HUES64 (cell line): ENCODE measurements around the gene HADH.

ENCODE experiments used
- H3K27ac ChIP-seq: 2 replicates; pipeline ENCODE4 v1.7.0; 2013; ENCODE audit warnings: low read depth, low read length, inconsistent platforms
- H3K27me3 ChIP-seq: 2 replicates; pipeline ENCODE4 v1.6.1; 2013; ENCODE audit warnings: mild to moderate bottlenecking, low read length; ENCODE audit not compliant: insufficient read depth
- H3K36me3 ChIP-seq: 2 replicates; pipeline ENCODE4 v1.6.1; 2013; ENCODE audit warnings: mild to moderate bottlenecking, low read length; ENCODE audit not compliant: insufficient read depth
- H3K4me1 ChIP-seq: 2 replicates; pipeline ENCODE4 v1.6.1; 2013; ENCODE audit warnings: mild to moderate bottlenecking, low read length, moderate library complexity; ENCODE audit not compliant: insufficient read depth
- H3K4me3 ChIP-seq: 2 replicates; pipeline ENCODE4 v1.5.1; 2013; ENCODE audit warnings: mild to moderate bottlenecking, low read length, moderate library complexity
- H3K9ac ChIP-seq: 2 replicates; pipeline ENCODE4 v1.6.1; 2013; ENCODE audit warnings: mild to moderate bottlenecking, low read depth, low read length
- H3K9me3 ChIP-seq: 2 replicates; pipeline ENCODE4 v1.6.1; 2013; ENCODE audit warnings: low read depth, low read length; ENCODE audit not compliant: insufficient read depth
- whole genome bisulfite sequencing: fragments of 150-250, 120-280 bp; methylation state at CpG from one replicate; pipeline ENCODE4 v1.1.7; 2013; ENCODE audit warnings: missing lambda C conversion rate; 5-methylcytosine and 5-hydroxymethylcytosine counted together

The HADH gene

DNA sequence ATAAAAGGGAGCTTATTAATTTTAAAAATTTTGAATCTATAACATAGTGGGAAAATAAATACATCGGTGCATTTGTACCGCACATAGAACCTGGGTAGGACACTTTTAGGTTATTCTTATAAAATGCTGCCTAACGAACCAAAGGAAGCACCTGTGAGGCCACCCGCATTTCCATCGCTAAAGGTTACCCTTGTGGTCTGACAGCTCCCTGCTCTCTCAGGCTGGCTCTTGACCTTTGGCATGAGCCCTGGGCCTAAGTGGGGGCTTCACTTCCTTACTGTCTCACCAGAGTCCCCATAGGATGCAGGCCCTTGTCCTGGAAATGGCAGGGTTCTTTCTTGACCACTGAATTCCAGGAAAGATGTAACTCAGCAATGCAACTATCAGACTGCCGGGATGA is 46.0 kb downstream of the HADH start:
- no peaks in the 10 kb centered on the region for H3K27me3 ChIP-seq
- no peak overlapping the region for H3K9ac ChIP-seq
- peaks cover 29% of the 10 kb centered on the region for H3K36me3 ChIP-seq
- WGBS: 95% methylated on average over 6 of the region's 6 CpGs
- H3K4me3 ChIP-seq: no peak overlapping the region
- H3K27ac ChIP-seq: no peak overlapping the region
- H3K9me3 ChIP-seq: no peaks in the 10 kb centered on the region
- H3K4me1 ChIP-seq: no peaks in the 10 kb centered on the region

DNA sequence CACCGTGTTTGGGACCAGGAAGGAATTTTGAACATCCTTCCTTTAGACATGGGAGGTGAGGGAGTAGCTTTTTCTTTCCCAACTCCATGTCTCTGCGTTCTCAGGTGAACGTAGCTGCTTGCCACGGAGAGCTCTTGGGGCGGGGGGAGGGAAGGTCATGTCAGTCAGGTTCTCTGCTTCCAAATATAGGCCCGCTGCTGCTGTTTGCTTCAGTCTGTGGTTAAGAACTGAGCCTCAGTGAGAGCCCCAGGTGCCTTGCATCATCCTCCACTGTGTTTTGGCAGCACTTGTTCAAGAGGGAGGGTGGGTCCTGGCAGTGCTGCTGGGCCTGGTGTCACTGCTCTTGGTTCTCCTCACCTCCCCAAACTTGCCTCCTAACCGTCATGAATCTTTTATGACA is 46.5 kb downstream of the HADH start:
- WGBS: 92% methylated on average over 7 of the region's 7 CpGs
- Histone ChIP-seq H3K36me3 (peaks cover 28% of the 10 kb centered on the region), H3K27me3 (no peaks in the 10 kb centered on the region), H3K9ac (no peak overlapping the region), H3K27ac (no peak overlapping the region), H3K4me3 (no peak overlapping the region), H3K4me1 (no peaks in the 10 kb centered on the region), H3K9me3 (no peaks in the 10 kb centered on the region)

DNA sequence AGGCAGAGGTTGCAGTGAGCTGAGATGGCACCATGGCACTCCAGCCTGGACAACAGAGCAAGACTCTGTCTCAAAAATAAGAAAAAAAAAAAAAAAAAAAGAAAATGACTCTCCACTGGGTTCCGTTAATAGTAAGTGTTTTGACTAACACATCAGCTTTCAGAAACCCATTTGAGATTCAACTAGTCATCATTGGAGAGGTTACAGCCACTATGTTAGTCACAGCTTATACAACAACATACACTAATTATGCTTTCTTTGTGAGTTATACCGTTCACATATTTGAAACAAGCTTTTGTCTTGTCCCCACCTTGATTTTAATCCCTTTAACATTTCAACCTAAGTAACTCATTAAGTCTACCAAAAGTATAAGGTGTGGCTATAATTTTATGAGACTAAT is 48.2 kb downstream of the HADH start:
- no peaks in the 10 kb centered on the region for H3K9me3 ChIP-seq
- no peak overlapping the region for H3K4me3 ChIP-seq
- no peaks in the 10 kb centered on the region for H3K27me3 ChIP-seq
- H3K27ac ChIP-seq: no peak overlapping the region
- WGBS: 100% methylated on average over 2 of the region's 2 CpGs
- peaks cover 22% of the 10 kb centered on the region for H3K36me3 ChIP-seq
- no peaks in the 10 kb centered on the region for H3K4me1 ChIP-seq
- no peak overlapping the region for H3K9ac ChIP-seq

DNA sequence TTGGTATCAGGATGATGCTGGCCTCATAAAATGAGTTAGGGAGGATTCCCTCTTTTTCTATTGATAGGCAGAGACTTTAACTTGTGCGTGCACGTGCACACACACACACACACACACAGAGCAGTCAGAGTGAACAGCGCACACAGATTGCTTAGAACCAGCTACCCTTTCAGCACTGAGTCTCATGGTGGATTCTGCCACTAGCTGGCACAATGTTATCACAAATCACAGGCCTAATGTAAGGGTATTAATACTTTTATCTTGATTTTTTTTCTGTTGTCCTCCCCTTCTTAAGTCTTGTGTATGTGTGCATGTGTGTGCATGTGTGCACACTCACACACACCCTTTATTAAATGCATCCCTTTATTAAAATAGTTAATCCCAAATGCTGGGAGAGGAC is 53.2 kb downstream of the HADH start:
- H3K4me1 ChIP-seq: no peaks in the 10 kb centered on the region
- no peaks in the 10 kb centered on the region for H3K36me3 ChIP-seq
- H3K27me3 ChIP-seq: no peaks in the 10 kb centered on the region
- no peak overlapping the region for H3K4me3 ChIP-seq
- no peak overlapping the region for H3K27ac ChIP-seq
- no peak overlapping the region for H3K9ac ChIP-seq
- no peaks in the 10 kb centered on the region for H3K9me3 ChIP-seq
- 97% methylated on average over 3 of the region's 3 CpGs for WGBS

DNA sequence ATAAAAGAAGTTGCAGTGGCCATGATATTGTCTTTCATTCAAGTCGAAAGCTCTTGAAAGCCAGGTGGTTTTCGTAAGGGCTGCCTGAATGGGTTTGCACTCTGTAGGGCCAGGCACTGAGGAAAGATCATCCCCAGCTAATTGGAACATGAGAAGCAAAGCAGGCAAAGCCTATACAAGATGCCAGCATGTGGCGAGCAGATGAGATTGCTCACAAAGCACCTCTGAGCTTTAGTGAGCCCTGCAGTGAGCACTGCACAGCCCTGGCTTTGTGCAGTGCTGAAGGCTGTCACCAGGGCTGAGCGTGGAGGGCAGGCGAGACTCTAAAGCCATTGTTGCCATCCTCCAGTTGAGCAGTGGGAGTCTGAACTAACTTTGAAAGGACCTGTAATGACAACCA is 53.8 kb downstream of the HADH start:
- H3K36me3 ChIP-seq: peaks cover 3% of the 10 kb centered on the region; the same call in 1 of the 2 replicates
- no peaks in the 10 kb centered on the region for H3K27me3 ChIP-seq
- no peaks in the 10 kb centered on the region for H3K4me1 ChIP-seq
- WGBS: 80% methylated on average over 5 of the region's 5 CpGs
- H3K27ac ChIP-seq: no peak overlapping the region
- H3K9me3 ChIP-seq: no peaks in the 10 kb centered on the region
- H3K9ac ChIP-seq: no peak overlapping the region
- no peak overlapping the region for H3K4me3 ChIP-seq

DNA sequence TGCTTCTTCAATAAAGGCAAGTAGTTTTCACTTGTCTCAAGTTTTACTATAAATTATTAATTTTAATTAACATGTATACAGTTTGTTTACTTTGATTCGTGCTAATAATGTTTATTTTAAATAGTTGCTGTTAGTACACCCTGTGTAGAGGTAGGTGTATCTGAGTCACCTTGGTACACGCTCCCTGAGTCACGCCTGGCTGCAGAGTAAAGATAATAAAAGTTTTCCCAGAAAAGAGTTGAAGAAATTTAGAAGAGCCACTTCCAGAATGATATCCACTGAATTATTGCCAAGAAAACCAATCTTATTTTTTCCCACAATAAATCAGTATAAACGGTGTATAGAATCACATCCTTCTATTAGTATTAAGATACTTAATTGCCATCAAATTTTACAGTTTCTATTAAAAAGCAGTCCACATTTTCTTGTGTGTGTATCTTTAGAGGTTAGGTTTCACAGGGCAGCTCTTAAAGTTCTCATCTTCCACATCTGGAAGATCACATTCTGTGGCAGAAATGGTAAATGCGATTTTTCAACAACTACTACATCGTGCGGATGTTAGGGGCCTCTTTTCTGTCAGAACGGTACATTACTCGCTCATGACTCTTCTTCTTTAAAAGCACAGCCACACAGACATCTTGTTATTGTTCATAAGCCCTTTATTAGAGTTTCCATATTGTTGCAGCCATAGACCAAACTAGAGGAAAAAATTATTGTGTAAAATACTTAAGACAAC is 55.4 kb downstream of the HADH start:
- H3K27ac ChIP-seq: no peak overlapping the region
- no peaks in the 10 kb centered on the region for H3K27me3 ChIP-seq
- H3K9me3 ChIP-seq: no peaks in the 10 kb centered on the region
- WGBS: 93% methylated on average over 9 of the region's 9 CpGs
- H3K36me3 ChIP-seq: peaks cover 3% of the 10 kb centered on the region; the same call in 1 of the 2 replicates
- no peaks in the 10 kb centered on the region for H3K4me1 ChIP-seq
- H3K4me3 ChIP-seq: no peak overlapping the region
- H3K9ac ChIP-seq: no peak overlapping the region

DNA sequence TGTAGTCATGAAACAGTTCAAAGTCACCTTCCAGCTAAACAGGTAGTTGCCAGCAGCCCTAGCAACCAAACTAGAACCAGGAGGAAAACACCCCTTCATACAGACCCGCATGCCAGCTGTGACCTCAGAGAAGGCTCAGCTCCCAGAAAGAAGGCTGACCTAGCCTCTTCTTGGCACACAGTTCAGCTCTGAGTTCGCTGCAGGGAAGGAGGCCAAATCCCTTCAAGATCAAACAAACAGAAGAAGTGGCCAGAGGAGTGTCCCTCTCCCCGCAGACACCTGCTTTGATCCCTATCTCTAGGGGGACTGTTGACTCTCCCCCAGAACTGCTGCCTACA is 56.0 kb downstream of the HADH start:
- H3K9ac ChIP-seq: no peak overlapping the region
- H3K4me1 ChIP-seq: no peaks in the 10 kb centered on the region
- H3K27me3 ChIP-seq: no peaks in the 10 kb centered on the region; the same call in 1 of the 2 replicates
- 95% methylated on average over 3 of the region's 3 CpGs for WGBS
- H3K9me3 ChIP-seq: no peaks in the 10 kb centered on the region
- H3K27ac ChIP-seq: no peak overlapping the region
- no peak overlapping the region for H3K4me3 ChIP-seq
- peaks cover 3% of the 10 kb centered on the region; the same call in 1 of the 2 replicates for H3K36me3 ChIP-seq

DNA sequence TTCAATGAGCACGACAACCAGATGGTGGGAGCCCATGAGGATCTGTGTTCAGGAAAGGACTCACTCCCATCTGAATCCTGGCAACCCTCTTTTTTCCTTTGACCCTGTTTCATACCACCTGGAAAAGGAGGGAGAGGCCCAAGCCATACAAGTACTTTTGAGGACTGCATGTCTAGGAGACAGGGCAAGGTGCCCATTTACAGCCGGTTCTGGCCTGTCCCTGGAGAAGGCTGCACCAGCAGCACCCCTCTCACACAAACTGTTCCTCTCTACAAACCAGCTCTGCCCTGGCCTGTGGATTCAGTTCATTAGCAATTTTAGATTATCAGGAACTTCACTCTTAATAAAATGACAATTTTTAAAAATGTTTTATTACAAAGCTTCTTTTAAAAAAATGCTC is 57.5 kb downstream of the HADH start:
- no peak overlapping the region for H3K4me3 ChIP-seq
- peaks cover 3% of the 10 kb centered on the region; the same call in 1 of the 2 replicates for H3K36me3 ChIP-seq
- H3K27ac ChIP-seq: no peak overlapping the region
- WGBS: 93% methylated on average over 2 of the region's 2 CpGs
- H3K9me3 ChIP-seq: no peaks in the 10 kb centered on the region
- H3K4me1 ChIP-seq: no peaks in the 10 kb centered on the region
- no peaks in the 10 kb centered on the region; the same call in 1 of the 2 replicates for H3K27me3 ChIP-seq
- H3K9ac ChIP-seq: no peak overlapping the region

DNA sequence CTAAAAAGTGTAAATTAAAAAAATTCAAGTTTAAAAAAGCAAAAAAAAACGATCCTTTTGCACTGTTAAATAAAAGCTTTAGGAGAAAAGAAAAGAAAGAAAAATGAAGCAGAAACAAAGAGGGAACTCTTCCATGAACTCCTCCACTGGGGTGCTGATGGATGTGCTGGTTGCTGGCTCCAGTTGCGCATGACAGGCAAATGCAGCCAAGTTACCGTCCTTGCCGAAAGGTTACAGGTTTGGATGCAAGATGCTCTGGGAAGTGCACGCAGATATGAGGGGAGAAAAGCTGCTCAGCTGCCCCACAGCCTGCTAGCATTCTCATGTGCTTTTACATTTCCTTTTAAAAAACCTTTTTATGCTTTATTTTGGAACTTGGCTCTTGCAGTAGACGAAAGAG is 58.5 kb downstream of the HADH start:
- 94% methylated on average over 6 of the region's 6 CpGs for WGBS
- no peaks in the 10 kb centered on the region for H3K9me3 ChIP-seq
- H3K36me3 ChIP-seq: peaks cover 3% of the 10 kb centered on the region; the same call in 1 of the 2 replicates
- H3K27ac ChIP-seq: no peak overlapping the region
- H3K27me3 ChIP-seq: no peaks in the 10 kb centered on the region; the same call in 1 of the 2 replicates
- no peak overlapping the region for H3K9ac ChIP-seq
- no peaks in the 10 kb centered on the region for H3K4me1 ChIP-seq
- H3K4me3 ChIP-seq: no peak overlapping the region

DNA sequence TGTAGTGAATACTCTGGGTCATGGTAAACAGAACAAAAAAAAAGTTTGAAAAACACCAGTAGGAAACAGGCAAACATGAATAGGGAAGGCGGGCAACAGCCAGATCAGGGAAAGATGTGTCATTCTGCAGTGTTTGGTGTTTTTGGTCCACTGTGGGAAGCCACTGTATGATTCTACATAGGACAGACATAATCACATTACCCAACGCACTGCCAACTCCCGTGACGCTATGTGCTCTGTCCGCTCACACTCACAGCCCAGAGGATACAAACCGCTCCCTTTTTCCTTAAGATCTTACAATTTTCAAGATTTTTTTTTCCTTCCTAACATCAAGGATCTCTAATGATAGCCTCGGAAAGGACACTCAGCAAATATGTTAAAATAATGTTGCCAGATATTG is 59.3 kb downstream of the HADH start:
- Histone ChIP-seq H3K9me3 (no peaks in the 10 kb centered on the region), H3K36me3 (peaks cover 3% of the 10 kb centered on the region; the same call in 1 of the 2 replicates), H3K4me3 (no peak overlapping the region), H3K9ac (no peak overlapping the region), H3K4me1 (no peaks in the 10 kb centered on the region), H3K27me3 (no peaks in the 10 kb centered on the region; the same call in 1 of the 2 replicates), H3K27ac (no peak overlapping the region)
- 97% methylated on average over 6 of the region's 7 CpGs for WGBS

DNA sequence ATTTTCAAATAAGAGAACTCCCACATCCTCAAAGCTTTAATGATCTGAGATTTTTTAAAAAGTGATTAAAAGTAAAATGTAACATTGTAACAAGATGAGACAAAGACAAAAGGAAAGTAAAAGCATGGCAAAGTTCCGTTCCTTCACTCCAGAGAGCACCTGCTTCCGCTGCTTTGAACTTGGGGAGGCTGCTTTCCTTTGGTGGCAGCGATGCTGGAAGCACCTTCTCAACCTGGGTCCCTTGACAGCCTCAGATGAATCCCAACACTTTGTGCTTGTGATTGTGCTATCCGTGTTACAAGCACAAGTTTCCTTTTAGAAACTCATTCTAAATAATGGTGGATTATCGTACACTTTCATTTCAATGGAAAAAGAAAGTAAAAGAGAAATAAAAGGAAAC is 59.7 kb downstream of the HADH start:
- 96% methylated on average over 4 of the region's 5 CpGs for WGBS

More for the DNA sequence above, 59.7 kb downstream of the HADH start:
- no peak overlapping the region for H3K9ac ChIP-seq
- no peaks in the 10 kb centered on the region for H3K9me3 ChIP-seq
- peaks cover 3% of the 10 kb centered on the region; the same call in 1 of the 2 replicates for H3K36me3 ChIP-seq
- H3K4me3 ChIP-seq: no peak overlapping the region
- H3K27me3 ChIP-seq: no peaks in the 10 kb centered on the region; the same call in 1 of the 2 replicates
- no peaks in the 10 kb centered on the region for H3K4me1 ChIP-seq
- H3K27ac ChIP-seq: no peak overlapping the region
